HG02884 (cell line): Measurements from ENCODE around the gene NDST4.

Experiments
- ATAC-seq: cut with Tn5 transposase; IDR thresholded peaks from one replicate; pipeline ENCODE4 v1.9.1; 2021; ENCODE audit warnings: mild to moderate bottlenecking, moderate library complexity; ENCODE audit not compliant: unreplicated experiment

The NDST4 gene

GRCh38 chr4:114921191-114921590 lies 192.2 kb downstream of the NDST4 start:
- ATAC-seq, result no peak

GRCh38 chr4:114911111-114911510 lies 202.3 kb downstream of the NDST4 start:
- no peak for ATAC-seq

DNA sequence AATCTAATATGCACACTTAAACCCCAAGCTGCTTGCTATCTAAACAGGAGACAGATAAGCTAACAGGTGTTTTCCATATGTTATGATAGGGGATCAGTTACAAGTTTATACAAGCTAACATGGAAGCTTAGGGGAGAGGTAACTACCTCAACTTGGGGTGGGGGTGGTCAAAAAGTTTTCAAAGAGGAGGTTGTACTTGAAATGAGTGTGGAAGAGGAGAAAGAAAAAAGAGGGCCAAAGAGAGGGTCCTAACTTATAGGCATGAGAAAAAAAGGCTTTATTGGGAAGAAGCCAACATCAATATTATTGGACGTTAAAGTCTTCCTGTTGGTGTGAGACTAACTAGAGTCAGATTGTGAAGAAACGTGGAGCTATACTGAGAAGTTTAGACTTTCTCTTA lies 205.9 kb downstream of the NDST4 start:
- no peak for ATAC-seq

DNA sequence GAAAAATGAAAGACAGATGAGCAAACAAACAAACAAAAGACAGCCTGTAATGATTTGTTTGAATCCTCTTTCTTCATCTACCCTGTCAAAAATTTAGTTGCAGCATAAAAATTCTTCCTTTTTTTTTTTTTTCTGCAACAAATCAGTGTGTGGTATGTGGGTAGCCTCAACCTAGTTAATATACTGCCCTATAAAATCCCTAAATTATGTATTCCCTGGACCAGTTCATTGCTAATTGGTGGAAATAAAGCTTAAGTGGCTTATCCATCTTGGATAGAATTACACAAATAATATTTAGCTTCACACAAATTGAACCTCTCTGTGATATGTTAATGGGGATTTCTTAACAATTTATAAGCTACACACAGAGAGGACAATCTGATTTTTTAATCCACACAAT lies 208.4 kb downstream of the NDST4 start:
- ATAC-seq, result no peak

GRCh38 chr4:114900934-114901333 lies 212.5 kb downstream of the NDST4 start:
- ATAC-seq, result no peak

- ATAC-seq, result no peak
Observed at GRCh38 chr4:114890773-114891172, 222.6 kb downstream of the NDST4 start.

DNA sequence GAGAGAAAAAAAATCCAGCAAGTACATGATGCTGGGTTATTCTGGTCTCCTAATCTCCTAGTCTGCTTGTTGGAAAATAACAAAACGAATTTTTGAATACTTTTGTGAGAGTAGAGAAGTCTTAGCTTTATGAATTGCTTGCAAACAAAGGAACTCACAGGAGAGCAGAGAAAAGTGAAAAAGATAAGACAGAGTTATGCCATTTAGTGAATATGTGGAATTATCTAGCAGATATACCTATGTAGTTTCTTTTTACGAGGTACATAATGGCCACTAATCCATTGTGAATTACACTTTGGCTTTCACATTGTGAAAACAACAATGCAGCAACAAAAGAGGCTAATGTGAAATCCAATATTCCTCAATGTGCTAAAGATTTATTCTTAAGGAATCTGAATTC lies 226.7 kb downstream of the NDST4 start:
- ATAC-seq, result no peak

GRCh38 chr4:114883641-114884040 lies 229.8 kb downstream of the NDST4 start:
- ATAC-seq, result no peak

DNA sequence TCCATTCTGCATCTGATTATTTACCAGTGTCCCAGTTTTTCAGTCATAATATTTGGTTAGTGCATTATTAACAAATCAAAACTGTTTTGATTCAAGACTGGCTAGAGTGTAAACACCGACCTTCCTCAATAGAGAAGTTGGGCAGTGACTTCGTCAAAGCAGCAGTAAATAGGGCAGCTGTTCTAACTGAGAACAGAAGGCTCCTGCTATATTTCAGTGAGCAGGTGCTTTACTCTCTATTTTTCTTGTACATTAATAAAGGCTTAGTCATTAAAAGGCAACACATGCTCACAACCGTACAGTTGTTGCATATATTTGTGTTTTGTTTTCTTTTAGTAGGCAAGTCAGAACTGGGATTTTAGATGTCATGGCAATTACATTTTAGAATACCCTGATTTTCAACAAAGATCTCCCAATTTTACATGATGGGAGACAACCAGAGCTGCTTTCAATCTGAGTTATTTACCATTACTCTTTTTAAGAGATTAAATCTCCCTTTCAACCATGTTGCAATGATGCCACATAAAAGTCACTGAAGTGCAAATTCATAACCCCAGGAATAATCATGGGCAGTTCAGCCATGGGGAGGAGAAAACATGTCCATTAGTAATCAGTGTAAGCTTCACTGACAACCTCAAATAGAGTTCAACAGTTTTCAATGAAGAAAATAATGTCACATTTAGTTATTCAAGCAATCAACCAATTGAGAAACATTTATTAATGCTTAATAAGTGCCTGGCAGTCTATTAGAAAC lies 233.3 kb downstream of the NDST4 start:
- ATAC-seq, result no peak

DNA sequence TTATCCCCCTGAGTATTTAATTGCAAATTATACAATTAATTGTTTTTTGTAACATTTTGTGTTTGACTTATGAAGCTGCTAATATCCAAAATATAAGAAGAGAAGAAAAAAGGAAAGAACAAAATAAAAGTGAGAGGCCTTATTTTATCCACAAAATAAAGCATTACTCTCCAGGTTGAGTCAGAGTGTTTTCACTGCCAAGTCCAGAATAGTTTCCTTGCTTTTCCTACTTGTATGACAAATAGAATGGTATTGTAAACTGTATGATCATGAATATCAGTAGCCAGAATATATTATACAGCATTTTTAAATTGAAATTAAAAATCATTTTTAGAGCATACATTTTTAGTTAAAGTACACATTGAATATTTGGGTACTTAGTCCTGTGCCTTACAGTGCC lies 237.8 kb downstream of the NDST4 start:
- ATAC-seq, result no peak

DNA sequence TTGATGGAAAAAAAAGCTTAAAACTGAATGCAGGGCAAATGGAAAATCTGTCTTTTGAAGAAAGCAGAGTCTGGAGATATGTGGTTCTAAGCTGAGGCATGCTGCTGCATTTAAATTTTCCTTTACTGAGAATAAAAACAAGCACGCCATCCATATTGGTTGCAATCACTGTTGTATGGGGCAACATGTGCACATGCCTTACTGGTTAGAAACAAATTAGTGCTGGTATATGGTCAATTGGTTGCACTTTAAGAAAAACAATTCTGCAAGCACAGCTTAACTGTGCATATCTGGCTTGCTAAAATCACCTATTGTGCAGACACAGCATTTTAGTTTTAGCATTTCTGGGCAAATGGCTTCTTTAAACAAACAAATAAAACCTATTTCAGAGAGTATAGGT lies 239.1 kb downstream of the NDST4 start:
- ATAC-seq, result no peak

DNA sequence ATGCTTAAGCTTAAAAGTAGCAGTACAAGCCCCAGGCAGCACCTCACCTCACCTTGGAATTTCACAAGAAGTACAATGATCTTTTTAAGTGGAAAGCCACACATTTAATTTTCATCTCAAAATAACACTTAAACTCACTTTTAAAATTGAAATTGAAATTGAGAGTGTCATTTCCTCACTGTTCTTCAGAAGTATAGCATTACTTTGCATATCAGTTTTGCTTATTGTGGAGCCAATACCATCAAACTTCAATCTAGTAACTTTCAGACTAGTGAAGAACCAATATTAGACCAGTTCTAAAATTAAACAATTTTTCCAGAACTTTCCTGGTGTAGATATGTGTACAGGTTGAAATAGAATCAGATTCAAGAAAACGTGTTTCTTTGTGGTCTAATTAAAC lies 242.4 kb downstream of the NDST4 start:
- no peak for ATAC-seq

- ATAC-seq, result peak; percentile 46
Observed at GRCh38 chr4:114866901-114867670, 246.3 kb downstream of the NDST4 start.

- ATAC-seq, result no peak
Observed at GRCh38 chr4:114864060-114864459, 249.4 kb downstream of the NDST4 start.

GRCh38 chr4:114860786-114861185 lies 252.6 kb downstream of the NDST4 start:
- ATAC-seq, result no peak

- no peak for ATAC-seq
Observed at GRCh38 chr4:114857831-114858230, 255.6 kb downstream of the NDST4 start.

- ATAC-seq, result no peak
Observed at GRCh38 chr4:114839986-114840385, 273.4 kb downstream of the NDST4 start.

DNA sequence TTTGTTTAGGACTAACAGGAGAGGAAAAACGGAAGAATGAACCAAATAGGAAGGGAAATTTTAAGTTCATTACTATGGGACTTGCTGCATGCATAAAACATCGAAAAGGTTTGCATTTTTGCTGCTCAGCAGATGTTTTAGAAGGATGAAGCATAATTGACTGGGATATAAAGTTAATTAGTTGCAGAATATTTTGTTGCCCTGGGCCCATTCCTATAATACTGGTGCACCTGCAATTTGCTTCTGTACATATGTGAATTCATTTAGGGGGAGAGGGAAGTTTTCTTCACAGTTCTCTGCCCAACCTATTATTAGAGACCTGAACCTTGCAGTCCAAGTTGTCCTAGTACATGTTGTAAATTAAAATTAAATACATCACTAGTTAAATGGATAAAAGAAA lies 282.8 kb downstream of the NDST4 start:
- ATAC-seq, result no peak

- ATAC-seq, result no peak
Observed at GRCh38 chr4:114827651-114828050, 285.8 kb downstream of the NDST4 start.

GRCh38 chr4:114815760-114816159 lies 297.7 kb downstream of the NDST4 start:
- no peak for ATAC-seq

DNA sequence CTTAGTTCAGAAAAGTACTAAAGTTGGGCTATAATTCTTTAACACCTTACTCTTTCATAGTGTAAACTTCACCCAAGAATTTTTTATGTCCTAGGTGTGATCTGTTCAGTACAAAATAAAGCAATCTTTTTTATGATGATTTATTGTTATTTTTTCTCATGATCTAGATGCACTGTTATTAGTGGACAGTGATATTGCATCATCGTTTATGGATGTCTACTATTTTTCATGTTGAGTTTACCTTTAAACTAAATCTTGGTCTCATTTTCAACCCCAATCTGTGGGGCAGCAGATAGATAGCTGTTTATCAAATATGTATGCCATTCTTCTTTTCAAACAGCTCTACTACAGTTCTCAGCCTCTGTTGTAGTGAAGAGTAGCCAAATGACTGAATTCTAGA lies 299.5 kb downstream of the NDST4 start:
- no peak for ATAC-seq

GRCh38 chr4:114811564-114812301 lies 301.7 kb downstream of the NDST4 start:
- ATAC-seq, result no peak
